Measurements from ENCODE around the gene DNMT3A.

The DNMT3A gene

DNA sequence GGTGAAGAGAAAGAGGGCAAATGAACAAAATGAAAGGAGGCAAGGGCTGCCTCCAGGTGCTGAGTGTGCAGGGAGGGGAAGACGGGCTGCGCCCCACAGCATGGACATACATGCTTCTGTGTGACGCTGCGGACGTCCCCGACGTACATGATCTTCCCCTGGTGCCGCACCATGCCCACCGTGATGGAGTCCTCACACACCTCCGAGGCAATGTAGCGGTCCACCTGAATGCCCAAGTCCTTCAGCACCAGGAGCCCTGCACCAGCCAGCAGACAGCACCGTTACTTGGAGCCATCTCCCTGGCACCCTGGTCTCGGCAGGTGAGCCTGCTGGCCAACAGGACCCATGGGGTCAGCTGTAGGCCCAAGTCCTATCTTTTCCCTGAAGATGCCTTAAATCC is 100.3 kb downstream of the DNMT3A start:
- Histone ChIP-seq H3K23ac (ENCODE audit: low read depth, low read length, poor library complexity) (peak overlapping the region; percentile 35), H3K4me2 (ENCODE audit: insufficient read depth, low read length, poor library complexity, severe bottlenecking) (no peak overlapping the region), H3K27me3 (ENCODE audit: control insufficient read depth in 3 of 3, insufficient read depth in 3 of 3, low read depth in 1 of 3, low read length in 3 of 3) (no peaks in the 10 kb centered on the region), H4K8ac (ENCODE audit: low read depth, low read length) (no peak overlapping the region), H3K36me3 (replicated peaks in 1 of 2; ENCODE audit: control insufficient read depth in 2 of 2, insufficient read depth in 2 of 2, low read length in 2 of 2) (peaks cover 81 to 98% of the 10 kb centered on the region in 2 donors), H2AFZ (ENCODE audit: low read length) (no peak overlapping the region), H3K4me3 (ENCODE audit: low read length in 2 of 2) (no peak overlapping the region), H2BK120ac (ENCODE audit: low read depth, low read length) (no peak overlapping the region), H2AK5ac (ENCODE audit: low read depth, low read length) (no peak overlapping the region), H3K9me3 (replicated peaks in 1 of 2; ENCODE audit: control insufficient read depth in 2 of 2, insufficient read depth in 1 of 2, low read depth in 1 of 2, low read length in 2 of 2) (no peaks in the 10 kb centered on the region), H3K18ac (ENCODE audit: low read length) (no peak overlapping the region), H4K91ac (ENCODE audit: low read depth, low read length, poor library complexity) (no peak overlapping the region), H2BK5ac (ENCODE audit: low read length) (no peak overlapping the region), H3K14ac (ENCODE audit: low read length) (no peak overlapping the region), H3K79me1 (ENCODE audit: low read depth, low read length) (peaks cover 4% of the 10 kb centered on the region), H2BK12ac (ENCODE audit: low read length) (no peak overlapping the region), H2BK15ac (ENCODE audit: low read length) (no peak overlapping the region), H3K4ac (ENCODE audit: low read length) (no peak overlapping the region), H3K9ac (ENCODE audit: low read depth, low read length, poor library complexity) (no peak overlapping the region), H3K27ac (replicated peaks; ENCODE audit: low read length) (no peak overlapping the region), H3K4me1 (ENCODE audit: control insufficient read depth in 2 of 2, insufficient read depth in 1 of 2, low read depth in 1 of 2, low read length in 2 of 2) (no peaks in the 10 kb centered on the region)
- WGBS, 2 donors (ENCODE audit: extremely low coverage in 2 of 2, insufficient read length in 2 of 2, insufficient replicate concordance in 1 of 2) = no CpG with 5 or more reads among the region's 13 CpGs
- DNase-seq (ENCODE audit: low spot score) = no peak

DNA sequence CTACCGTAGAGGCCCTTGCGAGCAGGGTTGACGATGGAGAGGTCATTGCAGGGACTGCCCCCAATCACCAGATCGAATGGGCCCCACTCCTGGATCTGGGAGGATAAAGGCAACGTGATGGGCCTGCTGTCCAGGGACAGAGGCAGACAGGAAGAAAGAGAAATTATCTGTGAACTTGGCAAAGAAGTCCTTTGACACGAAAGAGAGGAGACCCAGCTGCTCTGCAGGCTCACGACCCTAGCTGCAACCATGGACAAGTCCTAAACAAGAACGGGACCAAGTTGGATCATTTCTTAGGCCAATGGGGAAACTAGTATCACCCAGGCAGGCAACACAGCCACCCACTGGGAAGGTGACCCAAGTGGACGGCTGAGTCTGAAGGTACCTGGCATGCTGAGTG is 101.1 kb downstream of the DNMT3A start:
- no peak overlapping the region for H3K4me2 ChIP-seq (ENCODE audit: insufficient read depth, low read length, poor library complexity, severe bottlenecking)
- no peak overlapping the region for H4K8ac ChIP-seq (ENCODE audit: low read depth, low read length)
- no CpG with 5 or more reads among the region's 9 CpGs for WGBS, 2 donors (ENCODE audit: extremely low coverage in 2 of 2, insufficient read length in 2 of 2, insufficient replicate concordance in 1 of 2)
- H2AFZ ChIP-seq (ENCODE audit: low read length) = no peak overlapping the region
- no peak overlapping the region for H3K27ac ChIP-seq (replicated peaks; ENCODE audit: low read length)
- H3K4me3 ChIP-seq (ENCODE audit: low read length in 2 of 2) = no peak overlapping the region
- DNase-seq (ENCODE audit: low spot score) = no peak
- H2BK5ac ChIP-seq (ENCODE audit: low read length) = no peak overlapping the region
- no peaks in the 10 kb centered on the region for H3K4me1 ChIP-seq (ENCODE audit: control insufficient read depth in 2 of 2, insufficient read depth in 1 of 2, low read depth in 1 of 2, low read length in 2 of 2)
- H3K4ac ChIP-seq (ENCODE audit: low read length) = no peak overlapping the region
- H2AK5ac ChIP-seq (ENCODE audit: low read depth, low read length) = no peak overlapping the region
- no peak overlapping the region for H2BK12ac ChIP-seq (ENCODE audit: low read length)
- no peak overlapping the region for H3K23ac ChIP-seq (ENCODE audit: low read depth, low read length, poor library complexity)
- H3K9me3 ChIP-seq (replicated peaks in 1 of 2; ENCODE audit: control insufficient read depth in 2 of 2, insufficient read depth in 1 of 2, low read depth in 1 of 2, low read length in 2 of 2) = no peaks in the 10 kb centered on the region
- H3K18ac ChIP-seq (ENCODE audit: low read length) = no peak overlapping the region
- no peak overlapping the region for H2BK15ac ChIP-seq (ENCODE audit: low read length)
- peaks cover 4% of the 10 kb centered on the region for H3K79me1 ChIP-seq (ENCODE audit: low read depth, low read length)
- no peak overlapping the region for H3K14ac ChIP-seq (ENCODE audit: low read length)
- no peak overlapping the region for H2BK120ac ChIP-seq (ENCODE audit: low read depth, low read length)
- peaks cover 77 to 96% of the 10 kb centered on the region in 2 donors for H3K36me3 ChIP-seq (replicated peaks in 1 of 2; ENCODE audit: control insufficient read depth in 2 of 2, insufficient read depth in 2 of 2, low read length in 2 of 2)
- H3K27me3 ChIP-seq (ENCODE audit: control insufficient read depth in 3 of 3, insufficient read depth in 3 of 3, low read depth in 1 of 3, low read length in 3 of 3) = no peaks in the 10 kb centered on the region
- no peak overlapping the region for H3K9ac ChIP-seq (ENCODE audit: low read depth, low read length, poor library complexity)
- peak overlapping the region; percentile 57 for H4K91ac ChIP-seq (ENCODE audit: low read depth, low read length, poor library complexity)

DNA sequence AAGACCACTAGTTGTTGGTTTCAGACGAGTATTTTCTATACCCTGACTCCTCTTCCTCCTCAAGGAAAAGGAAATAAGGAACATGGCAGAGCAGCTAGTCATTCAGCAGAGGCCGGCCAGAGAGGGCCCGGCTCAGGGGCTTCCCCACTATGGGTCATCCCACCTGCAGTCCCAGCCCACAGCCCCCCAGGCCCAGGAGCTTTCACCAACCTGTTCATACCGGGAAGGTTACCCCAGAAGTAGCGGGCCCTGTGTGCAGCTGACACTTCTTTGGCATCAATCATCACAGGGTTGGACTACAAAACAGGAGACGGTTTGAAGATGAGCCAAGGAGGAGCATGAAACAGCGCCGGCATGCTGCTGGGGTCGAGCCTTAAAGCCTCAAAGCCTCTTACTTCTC is 102.8 kb downstream of the DNMT3A start:
- H2BK120ac ChIP-seq (ENCODE audit: low read depth, low read length) = no peak overlapping the region
- H2AK5ac ChIP-seq (ENCODE audit: low read depth, low read length) = no peak overlapping the region
- DNase-seq (ENCODE audit: low spot score) = no peak
- no peak overlapping the region for H3K23ac ChIP-seq (ENCODE audit: low read depth, low read length, poor library complexity)
- H2AFZ ChIP-seq (ENCODE audit: low read length) = no peak overlapping the region
- WGBS, 2 donors (ENCODE audit: extremely low coverage in 2 of 2, insufficient read length in 2 of 2, insufficient replicate concordance in 1 of 2) = no CpG with 5 or more reads among the region's 9 CpGs
- H3K4ac ChIP-seq (ENCODE audit: low read length) = no peak overlapping the region
- no peak overlapping the region for H3K9ac ChIP-seq (ENCODE audit: low read depth, low read length, poor library complexity)
- no peak overlapping the region for H3K4me2 ChIP-seq (ENCODE audit: insufficient read depth, low read length, poor library complexity, severe bottlenecking)
- no peak overlapping the region for H4K91ac ChIP-seq (ENCODE audit: low read depth, low read length, poor library complexity)
- no peaks in the 10 kb centered on the region for H3K27me3 ChIP-seq (ENCODE audit: control insufficient read depth in 3 of 3, insufficient read depth in 3 of 3, low read depth in 1 of 3, low read length in 3 of 3)
- no peak overlapping the region for H4K8ac ChIP-seq (ENCODE audit: low read depth, low read length)
- no peaks in the 10 kb centered on the region for H3K9me3 ChIP-seq (replicated peaks in 1 of 2; ENCODE audit: control insufficient read depth in 2 of 2, insufficient read depth in 1 of 2, low read depth in 1 of 2, low read length in 2 of 2)
- H3K36me3 ChIP-seq (replicated peaks in 1 of 2; ENCODE audit: control insufficient read depth in 2 of 2, insufficient read depth in 2 of 2, low read length in 2 of 2) = peaks cover 75 to 94% of the 10 kb centered on the region in 2 donors
- H3K79me1 ChIP-seq (ENCODE audit: low read depth, low read length) = no peaks in the 10 kb centered on the region
- H3K4me3 ChIP-seq (ENCODE audit: low read length in 2 of 2) = no peak overlapping the region
- H3K27ac ChIP-seq (replicated peaks; ENCODE audit: low read length) = no peak overlapping the region
- no peak overlapping the region for H3K18ac ChIP-seq (ENCODE audit: low read length)
- H3K14ac ChIP-seq (ENCODE audit: low read length) = no peak overlapping the region
- H2BK12ac ChIP-seq (ENCODE audit: low read length) = no peak overlapping the region
- peaks cover 0 to 2% of the 10 kb centered on the region in 2 donors for H3K4me1 ChIP-seq (ENCODE audit: control insufficient read depth in 2 of 2, insufficient read depth in 1 of 2, low read depth in 1 of 2, low read length in 2 of 2)
- no peak overlapping the region for H2BK15ac ChIP-seq (ENCODE audit: low read length)
- no peak overlapping the region for H2BK5ac ChIP-seq (ENCODE audit: low read length)

DNA sequence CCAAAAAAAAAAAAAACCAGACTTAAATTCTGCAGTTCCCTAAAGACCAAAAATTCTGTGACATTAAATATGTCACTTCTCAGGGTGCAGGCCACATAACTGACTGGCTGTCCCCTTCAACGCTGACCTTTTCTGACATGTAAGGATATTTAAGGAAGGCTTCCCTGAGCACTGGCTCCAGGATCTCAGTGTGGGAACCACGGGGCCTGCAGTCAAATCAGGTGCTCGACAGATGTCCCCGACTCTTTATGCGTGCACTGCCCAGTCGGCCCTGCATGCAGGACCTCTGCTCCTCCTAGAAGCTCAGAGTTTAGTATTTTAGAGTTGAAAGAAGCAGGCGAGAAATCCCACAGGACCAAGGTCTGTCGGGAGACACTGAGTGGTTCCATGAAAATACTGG is 104.0 kb downstream of the DNMT3A start:
- Histone ChIP-seq H3K4me1 (ENCODE audit: control insufficient read depth in 2 of 2, insufficient read depth in 1 of 2, low read depth in 1 of 2, low read length in 2 of 2) (peaks cover 0 to 2% of the 10 kb centered on the region in 2 donors), H3K36me3 (replicated peaks in 1 of 2; ENCODE audit: control insufficient read depth in 2 of 2, insufficient read depth in 2 of 2, low read length in 2 of 2) (peaks cover 76 to 96% of the 10 kb centered on the region in 2 donors), H2BK5ac (ENCODE audit: low read length) (no peak overlapping the region), H3K4ac (ENCODE audit: low read length) (no peak overlapping the region), H3K23ac (ENCODE audit: low read depth, low read length, poor library complexity) (no peak overlapping the region), H3K4me3 (ENCODE audit: low read length in 2 of 2) (no peak overlapping the region), H2BK12ac (ENCODE audit: low read length) (no peak overlapping the region), H3K9me3 (replicated peaks in 1 of 2; ENCODE audit: control insufficient read depth in 2 of 2, insufficient read depth in 1 of 2, low read depth in 1 of 2, low read length in 2 of 2) (no peaks in the 10 kb centered on the region), H2BK15ac (ENCODE audit: low read length) (no peak overlapping the region), H3K9ac (ENCODE audit: low read depth, low read length, poor library complexity) (no peak overlapping the region), H3K18ac (ENCODE audit: low read length) (no peak overlapping the region), H4K8ac (ENCODE audit: low read depth, low read length) (no peak overlapping the region), H2BK120ac (ENCODE audit: low read depth, low read length) (no peak overlapping the region), H2AFZ (ENCODE audit: low read length) (no peak overlapping the region), H4K91ac (ENCODE audit: low read depth, low read length, poor library complexity) (no peak overlapping the region), H3K14ac (ENCODE audit: low read length) (no peak overlapping the region), H3K79me1 (ENCODE audit: low read depth, low read length) (no peaks in the 10 kb centered on the region), H2AK5ac (ENCODE audit: low read depth, low read length) (no peak overlapping the region), H3K27ac (replicated peaks; ENCODE audit: low read length) (no peak overlapping the region), H3K27me3 (ENCODE audit: control insufficient read depth in 3 of 3, insufficient read depth in 3 of 3, low read depth in 1 of 3, low read length in 3 of 3) (no peaks in the 10 kb centered on the region), H3K4me2 (ENCODE audit: insufficient read depth, low read length, poor library complexity, severe bottlenecking) (no peak overlapping the region)
- no CpG with 5 or more reads among the region's 8 CpGs for WGBS, 2 donors (ENCODE audit: extremely low coverage in 2 of 2, insufficient read length in 2 of 2, insufficient replicate concordance in 1 of 2)
- DNase-seq (ENCODE audit: low spot score) = no peak

Data from neuronal stem cell (in vitro differentiated cells).